H1 (cell line): ENCODE measurements around the gene LANCL2. TPM values are rescaled to one million over a fixed set of nuclear protein-coding genes. Genes with fewer than 3 reads are reported as not detected.

ENCODE experiments used
- ATF3 ChIP-seq: IDR thresholded peaks from 2 replicates; pipeline ENCODE4 v1.6.1; 2011; ENCODE audit warnings: low read depth, mild to moderate bottlenecking, low read length; ENCODE audit not compliant: insufficient read depth
- BCL11A ChIP-seq, 2 experiments: IDR thresholded peaks; one replicate each; pipeline ENCODE4 v1.6.1; 2011; ENCODE audit warnings: low read depth in 2 of 2, low read length in 2 of 2, mild to moderate bottlenecking in 2 of 2
- CBX8 ChIP-seq: fragments of 300-800, 300-1000 bp; sonication (generic); IDR thresholded peaks from 2 replicates; pipeline ENCODE4 v1.7.1; 2016; ENCODE audit warnings: low read depth, low read length, borderline replicate concordance
- CHD7 ChIP-seq: fragments of 300-600 bp; sonication (generic); IDR thresholded peaks from 2 replicates; pipeline ENCODE4 v1.7.1; 2012; ENCODE audit warnings: low read length, moderate library complexity, mild to moderate bottlenecking, inconsistent platforms; ENCODE audit not compliant: insufficient replicate concordance
- KDM4A ChIP-seq: IDR thresholded peaks from one replicate; pipeline ENCODE4 v1.7.1; 2012; ENCODE audit warnings: low read depth, mild to moderate bottlenecking, moderate library complexity, low read length, inconsistent platforms; ENCODE audit not compliant: severe bottlenecking
- PHF8 ChIP-seq: fragments of 200-600 bp; sonication (generic); conservative IDR thresholded peaks from 2 replicates; pipeline ENCODE4 v1.7.1; 2012; ENCODE audit warnings: low read depth, mild to moderate bottlenecking, inconsistent platforms, low read length, moderate library complexity
- RBBP5 ChIP-seq: IDR thresholded peaks from 2 replicates; pipeline ENCODE4 v1.7.1; 2012; ENCODE audit warnings: low read depth, mild to moderate bottlenecking, inconsistent platforms, low read length, moderate library complexity, borderline replicate concordance
- RNF2 ChIP-seq: fragments of 200-900, 300-1000 bp; sonication (generic); IDR thresholded peaks from 2 replicates; pipeline ENCODE4 v1.7.1; 2016; ENCODE audit warnings: borderline replicate concordance, low read depth, mild to moderate bottlenecking, antibody characterized with exemption, low read length; ENCODE audit not compliant: poor library complexity, severe bottlenecking; ENCODE audit errors: missing control alignments
- RXRA ChIP-seq: IDR thresholded peaks from 2 replicates; pipeline ENCODE4 v1.6.1; 2011; ENCODE audit warnings: low read depth, mild to moderate bottlenecking, low read length, moderate library complexity; ENCODE audit not compliant: insufficient read depth
- SAP30 ChIP-seq: fragments of 300-600 bp; sonication (generic); IDR thresholded peaks from 2 replicates; pipeline ENCODE4 v1.7.1; 2012; ENCODE audit warnings: low read length, moderate library complexity, mild to moderate bottlenecking, inconsistent platforms; ENCODE audit not compliant: insufficient read depth, insufficient replicate concordance
- polyA plus RNA-seq, 7 experiments: library from polyadenylated mRNA; depleted of rRNA in 3 of 7; stranded (reverse) in 5 of 7; unstranded in 2 of 7; fragments of >200 nt in 5 of 7; fragments of 200-250 nt in 2 of 7; gene quantifications; 1 replicate in 5 of 7; 2 replicates in 1 of 7; 4 replicates in 1 of 7; pipeline versions ENCODE4 v1.2.1 to v1.2.3, GENCODE V29; 2011 to 2013; ENCODE audit warnings: missing spikeins in 2 of 7, mixed read lengths in 2 of 7
- total RNA-seq: library from RNA; stranded (reverse); fragmentation: NEBNext Ultra II Directional; extraction: Animal tissue kit (Norgen Biotek cat#: 25700); gene quantifications from 2 replicates; pipeline ENCODE4 v1.2.1, GENCODE V29; 2021

LANCL2 gene
- total and polyA plus RNA-seq, 2 of the 8 experiments (the other 6 are each of a cell fraction or from before 2014, with no cell fraction given) = 9.2 to 9.5 TPM

DNA sequence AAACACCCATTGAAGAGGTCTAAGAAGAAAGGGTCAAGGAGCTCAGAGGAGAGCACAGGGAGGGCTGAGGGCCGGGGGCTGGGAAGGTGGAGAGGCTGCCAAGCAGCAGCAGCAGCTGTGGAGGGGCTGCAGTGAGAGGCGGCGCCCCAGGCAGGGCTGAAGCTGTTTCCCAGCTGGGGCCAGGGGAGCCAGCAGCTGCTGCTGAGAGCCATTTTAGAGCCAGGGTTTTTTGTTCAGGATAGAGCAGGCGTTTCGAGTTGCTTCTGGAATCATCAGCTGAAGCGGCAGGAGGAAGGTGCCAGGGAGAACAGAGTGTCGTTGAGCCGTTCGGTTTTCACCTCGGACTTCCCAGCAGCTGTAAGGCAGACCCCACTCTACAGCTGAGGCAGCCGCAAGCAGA lies 62.7 kb downstream of the LANCL2 start (continued):
- TF ChIP-seq CHD7 = no peak
- no peak for TF ChIP-seq RBBP5
- TF ChIP-seq ATF3 = no peak
- TF ChIP-seq PHF8 = no peak
- no peak for TF ChIP-seq SAP30
- TF ChIP-seq RXRA = no peak
- TF ChIP-seq BCL11A (IDR thresholded peaks at IDR 0.05; ENCODE audit: low read depth in 2 of 2, low read length in 2 of 2) = no peak
- no peak for TF ChIP-seq CBX8
- TF ChIP-seq KDM4A = no peak
- no peak for TF ChIP-seq RNF2
